Astrocyte (in vitro differentiated cells and primary cell): ENCODE data around the gene PCTP. TPM values are rescaled to one million over a fixed set of nuclear protein-coding genes. Genes with fewer than 3 reads are reported as not detected.

Source experiments
- DNase-seq: peaks from one replicate; pipeline ENCODE4 v3.0.0-alpha.2; 2010; ENCODE audit warnings: low read depth
- FAIRE-seq: peaks from 2 replicates; lab custom pipeline; 2011; peaks lifted over from hg19 to GRCh38; lab: Jason Lieb, UNC
- H2AFZ ChIP-seq: 2 replicates; pipeline ENCODE4 v1.6.0; 2012; ENCODE audit warnings: low read depth, low read length, inconsistent platforms
- H3K27ac ChIP-seq: 2 replicates; pipeline ENCODE4 v1.5.1; 2011; ENCODE audit warnings: low read depth, low read length, inconsistent platforms
- H3K27me3 ChIP-seq: 2 replicates; pipeline ENCODE4 v1.6.0; 2011; ENCODE audit warnings: low read length, inconsistent platforms; ENCODE audit not compliant: insufficient read depth
- H3K36me3 ChIP-seq: 2 replicates; pipeline ENCODE4 v1.5.1; 2011; ENCODE audit warnings: low read length, inconsistent platforms; ENCODE audit not compliant: insufficient read depth
- H3K4me1 ChIP-seq: 2 replicates; pipeline ENCODE4 v1.5.1; 2011; ENCODE audit warnings: low read length, inconsistent platforms; ENCODE audit not compliant: insufficient read depth
- H3K4me2 ChIP-seq: 2 replicates; pipeline ENCODE4 v1.6.0; 2012; ENCODE audit warnings: low read length, inconsistent platforms
- H3K4me3 ChIP-seq: 2 replicates; pipeline ENCODE4 v1.5.1; 2011; ENCODE audit warnings: low read depth, mild to moderate bottlenecking, low read length, inconsistent platforms; ENCODE audit not compliant: insufficient read depth
- H3K79me2 ChIP-seq: 2 replicates; pipeline ENCODE4 v1.6.0; 2012; ENCODE audit warnings: mild to moderate bottlenecking, low read length, inconsistent platforms; ENCODE audit not compliant: insufficient read depth
- H3K9ac ChIP-seq: 2 replicates; pipeline ENCODE4 v1.6.0; 2012; ENCODE audit warnings: mild to moderate bottlenecking, low read length, inconsistent platforms
- H3K9me3 ChIP-seq: 2 replicates; pipeline ENCODE4 v1.5.1; 2012; ENCODE audit warnings: low read depth, mild to moderate bottlenecking, low read length, inconsistent platforms; ENCODE audit not compliant: insufficient read depth
- H4K20me1 ChIP-seq: 2 replicates; pipeline ENCODE4 v1.6.0; 2012; ENCODE audit warnings: low read length, inconsistent platforms; ENCODE audit not compliant: insufficient read depth
- H3K27ac Mint-ChIP-seq: one replicate; pipeline ENCODE4 v1.8.0; 2021; ENCODE audit warnings: mild to moderate bottlenecking, mixed read lengths; ENCODE audit not compliant: unreplicated experiment
- H3K27me3 Mint-ChIP-seq: one replicate; pipeline ENCODE4 v1.8.0; 2021; ENCODE audit warnings: low read depth, mixed read lengths; ENCODE audit not compliant: unreplicated experiment
- H3K36me3 Mint-ChIP-seq: one replicate; pipeline ENCODE4 v1.8.0; 2021; ENCODE audit warnings: low read depth, mixed read lengths; ENCODE audit not compliant: unreplicated experiment
- H3K4me1 Mint-ChIP-seq: one replicate; pipeline ENCODE4 v1.8.0; 2021; ENCODE audit warnings: low read depth, mixed read lengths; ENCODE audit not compliant: unreplicated experiment
- H3K4me3 Mint-ChIP-seq: one replicate; pipeline ENCODE4 v1.8.0; 2021; ENCODE audit warnings: mild to moderate bottlenecking, moderate library complexity, mixed read lengths; ENCODE audit not compliant: unreplicated experiment
- H3K9me3 Mint-ChIP-seq: one replicate; pipeline ENCODE4 v1.8.0; 2021; ENCODE audit warnings: mild to moderate bottlenecking, mixed read lengths; ENCODE audit not compliant: unreplicated experiment
- EZH2 ChIP-seq: IDR thresholded peaks from 2 replicates; pipeline ENCODE4 v1.6.1; 2012; ENCODE audit warnings: mild to moderate bottlenecking, low read length, inconsistent platforms; ENCODE audit not compliant: insufficient read depth
- total RNA-seq: library from RNA; stranded (reverse); gene quantifications from 2 replicates; pipeline ENCODE4 v1.2.1, GENCODE V29; 2021
- TF ChIP-seq, protein P1 (sequence below): IDR thresholded peaks from 2 replicates; pipeline ENCODE4 v1.5.1; 2011; ENCODE audit warnings: low read depth, mild to moderate bottlenecking, inconsistent platforms, low read length, moderate library complexity; ENCODE audit not compliant: insufficient read depth

The PCTP gene
- total RNA-seq, 1 donor from 2014 or later = 16.4 TPM

DNA sequence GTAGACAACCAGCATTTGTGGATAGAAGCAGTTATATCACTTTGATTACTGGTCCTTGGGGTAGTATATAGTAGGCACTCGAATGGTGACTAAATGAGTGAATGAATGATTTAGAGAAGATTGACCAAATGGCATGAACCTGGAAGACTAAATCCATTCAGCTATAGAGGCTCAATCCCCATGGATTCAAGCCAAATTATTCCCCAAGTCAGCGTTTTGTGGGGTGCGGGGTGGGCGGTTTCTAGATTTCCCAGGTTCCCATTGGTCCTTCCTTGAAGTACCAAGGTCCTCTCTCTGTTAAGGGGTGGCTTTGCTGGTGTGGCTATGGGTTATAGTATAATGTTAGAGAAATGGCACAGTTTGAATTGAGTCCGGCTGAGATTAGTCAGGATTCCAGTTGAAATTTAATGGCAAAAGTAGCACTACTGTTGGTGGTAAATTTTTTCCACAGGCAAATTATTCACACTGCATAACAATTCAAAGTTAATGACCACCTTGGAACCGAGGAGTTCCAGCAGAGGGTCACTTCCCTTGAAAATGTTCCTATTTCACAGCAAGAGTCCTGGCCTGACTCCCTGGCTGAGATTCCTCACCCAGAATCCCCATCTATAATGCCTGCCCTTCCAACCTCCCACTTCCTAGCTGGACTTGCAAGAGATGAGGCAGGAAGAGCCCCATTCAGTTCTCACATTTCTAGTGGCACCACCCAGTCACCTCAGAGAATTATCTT lies 27.7 kb downstream of the PCTP start:
- Histone ChIP-seq H4K20me1 (no peaks in the 10 kb centered on the region), H3K4me1 (no peaks in the 10 kb centered on the region), H3K4me2 (no peak overlapping the region), H3K9ac (no peak overlapping the region), H3K36me3 (peaks cover 3% of the 10 kb centered on the region), H3K79me2 (no peaks in the 10 kb centered on the region), H3K9me3 (no peaks in the 10 kb centered on the region), H3K4me3 (no peak overlapping the region), H3K27ac (no peak overlapping the region), H3K27me3 (no peaks in the 10 kb centered on the region), H2AFZ (no peak overlapping the region)
- Mint-ChIP-seq H3K4me1 (no peaks in the 10 kb centered on the region), H3K4me3 (no peak overlapping the region), H3K9me3 (no peaks in the 10 kb centered on the region), H3K27ac (no peak overlapping the region), H3K27me3 (no peaks in the 10 kb centered on the region), H3K36me3 (peaks cover 22% of the 10 kb centered on the region)
- FAIRE-seq (no peak), DNase-seq (no peak)
- TF ChIP-seq, protein P1, sequence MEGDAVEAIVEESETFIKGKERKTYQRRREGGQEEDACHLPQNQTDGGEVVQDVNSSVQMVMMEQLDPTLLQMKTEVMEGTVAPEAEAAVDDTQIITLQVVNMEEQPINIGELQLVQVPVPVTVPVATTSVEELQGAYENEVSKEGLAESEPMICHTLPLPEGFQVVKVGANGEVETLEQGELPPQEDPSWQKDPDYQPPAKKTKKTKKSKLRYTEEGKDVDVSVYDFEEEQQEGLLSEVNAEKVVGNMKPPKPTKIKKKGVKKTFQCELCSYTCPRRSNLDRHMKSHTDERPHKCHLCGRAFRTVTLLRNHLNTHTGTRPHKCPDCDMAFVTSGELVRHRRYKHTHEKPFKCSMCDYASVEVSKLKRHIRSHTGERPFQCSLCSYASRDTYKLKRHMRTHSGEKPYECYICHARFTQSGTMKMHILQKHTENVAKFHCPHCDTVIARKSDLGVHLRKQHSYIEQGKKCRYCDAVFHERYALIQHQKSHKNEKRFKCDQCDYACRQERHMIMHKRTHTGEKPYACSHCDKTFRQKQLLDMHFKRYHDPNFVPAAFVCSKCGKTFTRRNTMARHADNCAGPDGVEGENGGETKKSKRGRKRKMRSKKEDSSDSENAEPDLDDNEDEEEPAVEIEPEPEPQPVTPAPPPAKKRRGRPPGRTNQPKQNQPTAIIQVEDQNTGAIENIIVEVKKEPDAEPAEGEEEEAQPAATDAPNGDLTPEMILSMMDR = no peak
- TF ChIP-seq EZH2 = no peak

- DNase-seq (no peak), FAIRE-seq (no peak)
- H3K9me3 ChIP-seq = no peaks in the 10 kb centered on the region
- no peaks in the 10 kb centered on the region for H4K20me1 ChIP-seq
- Mint-ChIP-seq H3K9me3 (no peaks in the 10 kb centered on the region), H3K27ac (no peak overlapping the region), H3K36me3 (peaks cover 5% of the 10 kb centered on the region), H3K4me3 (no peak overlapping the region), H3K4me1 (no peaks in the 10 kb centered on the region), H3K27me3 (peaks cover 2% of the 10 kb centered on the region)
- no peaks in the 10 kb centered on the region for H3K4me1 ChIP-seq
- H3K27ac ChIP-seq = no peak overlapping the region
- H3K9ac ChIP-seq = no peak overlapping the region
- H3K4me2 ChIP-seq = no peak overlapping the region
- H3K27me3 ChIP-seq = no peaks in the 10 kb centered on the region
- no peak for TF ChIP-seq EZH2
- TF ChIP-seq, protein P1 = no peak
- H3K36me3 ChIP-seq = no peaks in the 10 kb centered on the region
- H2AFZ ChIP-seq = no peak overlapping the region
- no peaks in the 10 kb centered on the region for H3K79me2 ChIP-seq
- H3K4me3 ChIP-seq = no peak overlapping the region
These were observed 32.9 kb downstream of the PCTP start for GRCh38 chr17:55783684-55784245.

GRCh38 chr17:55784666-55785065 lies 33.8 kb downstream of the PCTP start:
- Histone ChIP-seq H3K79me2 (no peaks in the 10 kb centered on the region), H3K4me2 (no peak overlapping the region), H3K9me3 (no peaks in the 10 kb centered on the region), H3K4me1 (no peaks in the 10 kb centered on the region), H3K9ac (no peak overlapping the region), H3K27me3 (no peaks in the 10 kb centered on the region), H4K20me1 (no peaks in the 10 kb centered on the region), H3K36me3 (no peaks in the 10 kb centered on the region), H3K4me3 (no peak overlapping the region), H2AFZ (no peak overlapping the region), H3K27ac (no peak overlapping the region)
- H3K4me1 Mint-ChIP-seq = no peaks in the 10 kb centered on the region
- no peaks in the 10 kb centered on the region for H3K9me3 Mint-ChIP-seq
- H3K4me3 Mint-ChIP-seq = no peak overlapping the region
- FAIRE-seq (no peak), DNase-seq (no peak)
- H3K27me3 Mint-ChIP-seq = peaks cover 2% of the 10 kb centered on the region
- H3K27ac Mint-ChIP-seq = no peak overlapping the region
- TF ChIP-seq EZH2 = no peak
- TF ChIP-seq, protein P1 = no peak
- H3K36me3 Mint-ChIP-seq = no peaks in the 10 kb centered on the region
